KMS-11 (cell line): ENCODE measurements around the gene OR5H1.

ENCODE experiments used
- H2AFZ ChIP-seq: fragments of 200-600 bp; sonication (generic); 2 replicates; pipeline ENCODE4 v1.6.1; 2016; ENCODE audit warnings: antibody characterized with exemption, mixed run types, low read depth
- H3K27ac ChIP-seq: fragments of 200-600 bp; sonication (generic); 2 replicates; pipeline ENCODE4 v1.6.1; 2016; ENCODE audit warnings: mild to moderate bottlenecking, mixed run types
- H3K27me3 ChIP-seq: fragments of 200-600 bp; sonication (generic); 2 replicates; pipeline ENCODE4 v1.6.1; 2017; ENCODE audit warnings: mild to moderate bottlenecking, low read depth, mixed run types, moderate library complexity; ENCODE audit not compliant: insufficient read depth
- H3K36me3 ChIP-seq: fragments of 200-600 bp; sonication (generic); 2 replicates; pipeline ENCODE4 v1.6.1; 2017; ENCODE audit warnings: mild to moderate bottlenecking, mixed run types; ENCODE audit not compliant: insufficient read depth
- H3K4me1 ChIP-seq: fragments of 200-600 bp; sonication (generic); 2 replicates; pipeline ENCODE4 v1.6.1; 2016; ENCODE audit warnings: mild to moderate bottlenecking, low read depth, mixed run types; ENCODE audit not compliant: poor library complexity, severe bottlenecking
- H3K4me2 ChIP-seq: fragments of 200-600 bp; sonication (generic); 2 replicates; pipeline ENCODE4 v1.7.0; 2016; ENCODE audit warnings: mild to moderate bottlenecking, mixed run types
- H3K4me3 ChIP-seq: fragments of 200-600 bp; sonication (generic); IDR thresholded peaks from 2 replicates; pipeline ENCODE4 v1.6.1; 2017; ENCODE audit warnings: low read depth, low read length, mixed read lengths; ENCODE audit not compliant: insufficient read depth
- H3K79me2 ChIP-seq: fragments of 200-600 bp; sonication (generic); 2 replicates; pipeline ENCODE4 v1.6.1; 2016; ENCODE audit warnings: low read depth, mixed run types; ENCODE audit not compliant: insufficient read depth
- H3K9ac ChIP-seq: fragments of 200-600 bp; sonication (generic); 2 replicates; pipeline ENCODE4 v1.6.1; 2016; ENCODE audit warnings: mild to moderate bottlenecking, mixed run types
- H4K20me1 ChIP-seq: fragments of 200-600 bp; sonication (generic); 2 replicates; pipeline ENCODE4 v1.6.1; 2016; ENCODE audit warnings: mild to moderate bottlenecking, mixed run types; ENCODE audit not compliant: insufficient read depth
- TF ChIP-seq, protein P1 (sequence below): fragments of 200-600 bp; sonication (generic); conservative IDR thresholded peaks from 2 replicates; pipeline ENCODE4 v1.6.1; 2017; ENCODE audit warnings: low read depth, mild to moderate bottlenecking, antibody characterized with exemption, low read length, moderate library complexity, mixed read lengths

The OR5H1 gene

DNA sequence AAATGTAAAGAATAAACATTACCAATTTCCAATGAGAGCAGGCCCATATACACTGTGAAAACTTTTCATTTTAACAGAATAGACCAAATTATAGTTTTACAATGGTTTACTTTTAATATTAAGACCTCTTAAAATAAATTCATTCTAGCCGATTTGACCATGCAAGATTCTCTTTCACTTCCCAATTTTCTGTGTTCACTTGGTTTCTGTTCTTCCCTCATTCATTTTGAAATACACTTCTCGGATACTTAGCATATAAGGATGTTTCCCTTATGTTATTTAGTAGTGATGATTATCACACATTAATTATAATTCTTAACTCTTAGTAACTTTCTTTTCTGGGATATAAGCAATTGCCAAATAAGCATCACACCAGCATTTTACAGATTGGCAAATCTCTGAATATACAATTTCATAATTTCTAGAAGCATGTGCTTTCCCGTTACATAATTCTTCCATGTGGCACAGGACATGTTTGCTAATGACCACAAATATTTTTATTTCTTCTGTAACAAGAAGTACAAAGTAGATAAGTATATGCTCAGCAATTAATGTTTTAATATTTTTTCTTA is 49.9 kb downstream of the OR5H1 start:
- H3K27ac ChIP-seq: no peak overlapping the region
- H3K9ac ChIP-seq: no peak overlapping the region
- no peaks in the 10 kb centered on the region for H3K36me3 ChIP-seq
- H3K4me2 ChIP-seq: no peak overlapping the region
- no peak overlapping the region for H3K4me3 ChIP-seq
- no peaks in the 10 kb centered on the region for H4K20me1 ChIP-seq
- H3K27me3 ChIP-seq: no peaks in the 10 kb centered on the region
- no peak overlapping the region for H2AFZ ChIP-seq
- TF ChIP-seq, protein P1, sequence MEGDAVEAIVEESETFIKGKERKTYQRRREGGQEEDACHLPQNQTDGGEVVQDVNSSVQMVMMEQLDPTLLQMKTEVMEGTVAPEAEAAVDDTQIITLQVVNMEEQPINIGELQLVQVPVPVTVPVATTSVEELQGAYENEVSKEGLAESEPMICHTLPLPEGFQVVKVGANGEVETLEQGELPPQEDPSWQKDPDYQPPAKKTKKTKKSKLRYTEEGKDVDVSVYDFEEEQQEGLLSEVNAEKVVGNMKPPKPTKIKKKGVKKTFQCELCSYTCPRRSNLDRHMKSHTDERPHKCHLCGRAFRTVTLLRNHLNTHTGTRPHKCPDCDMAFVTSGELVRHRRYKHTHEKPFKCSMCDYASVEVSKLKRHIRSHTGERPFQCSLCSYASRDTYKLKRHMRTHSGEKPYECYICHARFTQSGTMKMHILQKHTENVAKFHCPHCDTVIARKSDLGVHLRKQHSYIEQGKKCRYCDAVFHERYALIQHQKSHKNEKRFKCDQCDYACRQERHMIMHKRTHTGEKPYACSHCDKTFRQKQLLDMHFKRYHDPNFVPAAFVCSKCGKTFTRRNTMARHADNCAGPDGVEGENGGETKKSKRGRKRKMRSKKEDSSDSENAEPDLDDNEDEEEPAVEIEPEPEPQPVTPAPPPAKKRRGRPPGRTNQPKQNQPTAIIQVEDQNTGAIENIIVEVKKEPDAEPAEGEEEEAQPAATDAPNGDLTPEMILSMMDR: no peak
- no peaks in the 10 kb centered on the region for H3K79me2 ChIP-seq
- no peaks in the 10 kb centered on the region for H3K4me1 ChIP-seq

DNA sequence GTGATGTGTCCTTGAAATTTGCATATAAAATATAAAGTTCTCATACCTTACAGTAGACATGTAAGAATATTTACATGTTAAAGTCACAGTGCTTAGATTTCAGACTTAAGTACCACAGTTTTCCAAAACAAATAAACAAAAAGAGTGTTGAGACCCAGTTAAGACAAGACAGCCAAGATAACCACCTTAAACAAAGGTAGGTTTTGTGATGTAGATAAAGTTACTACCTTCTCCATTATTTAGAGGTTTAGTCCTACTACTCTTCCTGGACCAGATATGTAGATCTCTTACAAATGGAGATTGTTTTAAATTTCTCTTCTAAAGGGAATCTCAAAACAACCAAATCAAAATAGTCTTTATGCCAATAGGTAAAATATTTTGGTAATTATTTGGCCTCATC is 51.7 kb downstream of the OR5H1 start:
- H3K27ac ChIP-seq: no peak overlapping the region
- no peaks in the 10 kb centered on the region for H3K36me3 ChIP-seq
- TF ChIP-seq, protein P1: no peak
- H3K4me3 ChIP-seq: no peak overlapping the region
- H3K9ac ChIP-seq: no peak overlapping the region
- H4K20me1 ChIP-seq: no peaks in the 10 kb centered on the region
- H3K27me3 ChIP-seq: no peaks in the 10 kb centered on the region
- no peak overlapping the region for H3K4me2 ChIP-seq
- no peak overlapping the region for H2AFZ ChIP-seq
- no peaks in the 10 kb centered on the region for H3K79me2 ChIP-seq
- H3K4me1 ChIP-seq: no peaks in the 10 kb centered on the region

DNA sequence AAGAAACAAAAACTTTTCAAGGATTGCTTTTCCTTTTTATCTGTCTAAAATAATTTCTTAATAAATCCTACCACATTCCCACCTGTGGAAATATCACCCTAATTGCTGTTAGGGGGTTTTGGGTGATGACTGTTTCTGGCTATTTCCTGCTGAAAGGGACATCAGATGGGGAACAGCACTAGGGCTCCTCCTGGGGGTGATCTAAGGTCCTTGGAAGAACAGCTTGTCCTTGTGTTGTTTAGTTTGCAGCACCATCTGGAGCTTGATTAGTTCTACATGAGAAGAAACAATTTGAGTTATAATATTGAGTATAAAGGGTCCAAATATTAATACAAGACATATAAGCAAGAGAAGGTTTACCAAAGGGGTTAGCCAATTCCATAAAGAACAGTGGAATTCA is 54.7 kb downstream of the OR5H1 start:
- Histone ChIP-seq H3K79me2 (no peaks in the 10 kb centered on the region), H4K20me1 (no peaks in the 10 kb centered on the region), H3K4me2 (no peak overlapping the region), H3K4me1 (no peaks in the 10 kb centered on the region), H3K9ac (no peak overlapping the region), H3K27me3 (no peaks in the 10 kb centered on the region), H3K36me3 (no peaks in the 10 kb centered on the region), H3K27ac (no peak overlapping the region), H2AFZ (no peak overlapping the region), H3K4me3 (no peak overlapping the region)
- TF ChIP-seq, protein P1: 0 out of 2 replicates have a peak, but pooled peaks have one; percentile 13
